GF-D8 (cell line): Measurements from ENCODE around the gene PLA2G4B.
"Not testable (repeated sequence)": the region's sequence is repeated elsewhere in the genome, so short reads cannot be mapped to it uniquely, and the experiment has no call there.

ENCODE experiments used
- DNase-seq: peaks from one replicate; lab custom pipeline; 2025; lab: John Stamatoyannopoulos, UW

PLA2G4B gene

GRCh38 chr15:41825572-41826535 is 12.8 kb upstream of the PLA2G4B start:
- no peak for DNase-seq

DNA sequence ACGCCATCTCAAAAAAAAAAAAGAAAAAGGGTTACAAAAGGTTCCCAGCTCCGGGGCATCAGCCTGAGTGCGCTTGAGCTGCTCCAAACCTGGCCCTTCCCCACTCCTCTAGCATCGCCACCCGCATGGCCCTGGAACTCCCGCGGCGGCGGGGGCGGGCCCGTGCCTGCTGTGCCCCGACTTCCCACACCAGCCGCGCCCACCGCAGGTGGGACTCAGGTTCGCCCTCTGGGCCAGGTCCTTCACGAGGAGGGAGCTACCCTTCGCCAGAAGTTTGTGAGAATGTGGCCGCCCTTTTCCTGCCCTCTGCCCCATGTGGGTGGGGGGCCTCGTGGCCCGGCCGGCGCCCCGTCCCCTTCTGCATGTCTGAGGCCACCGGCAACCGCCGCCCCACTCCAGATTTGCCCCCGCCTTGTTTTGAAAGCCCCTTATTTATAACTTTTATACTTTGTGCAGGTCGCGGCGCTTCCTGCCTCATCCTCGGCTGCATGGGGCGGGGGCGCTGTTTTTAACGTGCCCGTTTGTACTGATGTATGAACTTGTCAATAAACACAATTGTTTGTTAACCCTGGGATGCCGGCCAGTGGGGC is 11.3 kb upstream of the PLA2G4B start:
- DNase-seq = no peak

DNA sequence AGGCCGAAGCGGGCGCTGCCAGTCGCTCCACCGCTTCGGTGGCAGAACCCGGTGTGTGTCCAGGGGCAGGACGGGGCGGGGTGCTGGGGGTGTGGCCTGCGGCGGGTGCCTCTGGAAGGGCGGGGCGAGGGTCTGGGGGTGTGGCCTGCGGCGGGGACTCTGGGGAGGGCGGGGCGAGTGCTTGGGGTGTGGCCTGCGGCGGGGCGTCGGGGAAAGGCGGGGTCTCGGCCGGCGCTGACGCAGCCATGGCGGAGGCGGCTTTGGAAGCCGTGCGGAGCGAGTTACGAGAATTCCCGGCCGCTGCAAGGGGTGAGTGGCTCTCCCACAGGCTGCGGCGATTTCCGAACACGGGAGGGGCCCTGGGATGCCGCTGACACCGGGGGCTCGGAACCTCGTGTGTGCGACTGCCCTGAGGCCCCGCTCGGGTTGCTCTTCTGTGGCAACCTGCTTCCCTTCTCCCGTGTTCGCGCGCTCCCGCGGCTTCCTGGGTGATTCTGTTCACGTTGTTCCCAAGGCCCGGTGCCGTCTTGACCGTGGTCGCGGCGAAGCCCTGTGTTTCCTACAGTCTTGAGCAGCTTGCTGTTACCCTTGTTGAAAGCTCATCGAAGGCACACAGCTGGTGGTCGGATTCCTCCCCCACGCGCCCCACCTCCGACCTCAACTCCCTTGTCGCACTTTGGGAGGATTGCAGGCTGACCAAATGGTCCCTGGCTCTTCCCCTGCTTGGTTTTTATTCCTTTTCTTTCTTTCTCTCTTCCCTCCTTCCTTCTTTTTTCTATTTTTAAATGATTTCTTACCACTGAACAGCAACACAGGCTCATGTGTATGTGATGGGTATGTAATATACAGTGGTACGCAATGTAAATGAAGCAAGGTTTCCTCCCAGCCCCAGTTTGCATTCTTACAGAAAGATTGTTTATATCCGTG is 10.5 kb upstream of the PLA2G4B start, which contains the start of gene JMJD7:
TSS of gene JMJD7 (plus strand) at position 213 of the 927 bp plus-strand sequence. CDS start at position 246, 33 bp downstream.
- peak; percentile 5 for DNase-seq

DNA sequence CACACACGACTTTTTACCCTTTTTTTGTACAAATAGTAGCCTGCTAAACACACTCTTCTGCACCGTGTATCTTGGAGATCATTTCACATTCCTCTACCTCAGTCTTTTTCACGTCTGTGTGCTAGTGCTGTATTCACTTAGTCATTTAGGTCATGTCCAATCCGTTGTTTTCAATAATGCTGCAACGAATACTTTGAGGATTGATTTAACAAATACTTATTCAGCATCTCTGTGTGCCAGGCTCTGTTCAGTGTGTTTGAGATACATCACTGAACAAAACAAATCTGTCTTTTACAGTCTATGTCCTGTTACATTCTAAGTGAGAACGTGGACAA is 9.9 kb upstream of the PLA2G4B start:
- no peak for DNase-seq

GRCh38 chr15:41829959-41830646 is 8.5 kb upstream of the PLA2G4B start:
- DNase-seq = no peak

DNA sequence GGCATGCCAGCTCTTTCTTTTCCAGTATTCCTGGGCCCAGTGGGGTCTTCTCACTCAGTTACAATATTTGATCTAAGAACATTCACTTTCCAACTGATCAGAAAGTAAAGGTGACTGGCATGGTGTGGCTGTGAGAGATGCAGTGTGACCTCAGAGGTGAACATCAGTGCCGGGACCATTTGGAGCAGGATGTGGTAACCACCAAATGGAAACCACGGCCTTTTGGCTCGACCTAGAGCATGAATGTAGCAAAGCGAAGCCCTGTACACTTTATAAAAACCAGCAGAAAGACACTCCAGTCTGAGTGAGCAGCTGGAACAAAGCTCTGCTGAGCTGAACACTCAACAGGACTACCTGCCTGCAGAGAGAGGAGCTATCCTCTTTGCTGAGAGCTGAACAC is 7.4 kb upstream of the PLA2G4B start:
- not testable (repeated sequence) for DNase-seq

DNA sequence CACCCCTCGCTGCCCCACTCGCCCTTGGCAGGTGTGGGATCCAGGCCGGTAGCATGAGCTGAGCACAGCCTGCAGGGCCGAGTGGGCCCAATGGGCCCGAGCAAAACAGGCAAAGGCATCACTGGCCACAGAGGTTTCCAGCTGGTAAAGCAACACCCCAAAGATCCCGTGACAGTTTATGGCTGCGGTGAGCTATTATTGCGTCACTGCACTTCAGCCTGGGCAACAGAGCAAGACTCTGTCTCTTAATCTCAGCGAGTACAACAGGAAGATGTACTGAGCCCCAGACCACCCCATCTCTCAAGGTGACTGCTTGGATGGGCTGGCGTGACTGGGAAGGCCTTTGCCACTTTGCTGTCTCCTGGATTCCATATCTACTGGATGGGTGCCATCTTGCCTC is 6.4 kb upstream of the PLA2G4B start:
- DNase-seq = no peak

DNA sequence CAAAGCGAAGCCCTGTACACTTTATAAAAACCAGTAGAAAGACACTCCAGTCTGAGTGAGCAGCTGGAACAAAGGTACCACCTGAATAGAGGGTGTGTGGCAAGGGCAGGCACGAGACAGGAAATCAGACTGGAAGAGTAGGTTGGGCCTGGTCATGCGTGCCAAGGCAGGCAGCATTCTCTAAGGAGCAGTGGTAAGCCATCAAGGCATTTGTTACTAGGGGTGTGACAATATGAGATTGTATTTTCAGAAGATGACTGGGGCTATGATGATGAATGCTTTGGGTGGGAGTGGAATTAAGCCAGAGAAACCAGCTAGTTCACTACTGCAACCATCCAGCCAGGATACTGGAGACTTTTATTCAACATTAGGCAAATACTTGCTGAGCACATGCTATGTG is 5.8 kb upstream of the PLA2G4B start:
- DNase-seq = no peak

- DNase-seq = no peak
Measured at GRCh38 chr15:41834096-41834495, 4.6 kb upstream of the PLA2G4B start.

- no peak for DNase-seq
Measured at GRCh38 chr15:41836073-41836472, 2.6 kb upstream of the PLA2G4B start.

DNA sequence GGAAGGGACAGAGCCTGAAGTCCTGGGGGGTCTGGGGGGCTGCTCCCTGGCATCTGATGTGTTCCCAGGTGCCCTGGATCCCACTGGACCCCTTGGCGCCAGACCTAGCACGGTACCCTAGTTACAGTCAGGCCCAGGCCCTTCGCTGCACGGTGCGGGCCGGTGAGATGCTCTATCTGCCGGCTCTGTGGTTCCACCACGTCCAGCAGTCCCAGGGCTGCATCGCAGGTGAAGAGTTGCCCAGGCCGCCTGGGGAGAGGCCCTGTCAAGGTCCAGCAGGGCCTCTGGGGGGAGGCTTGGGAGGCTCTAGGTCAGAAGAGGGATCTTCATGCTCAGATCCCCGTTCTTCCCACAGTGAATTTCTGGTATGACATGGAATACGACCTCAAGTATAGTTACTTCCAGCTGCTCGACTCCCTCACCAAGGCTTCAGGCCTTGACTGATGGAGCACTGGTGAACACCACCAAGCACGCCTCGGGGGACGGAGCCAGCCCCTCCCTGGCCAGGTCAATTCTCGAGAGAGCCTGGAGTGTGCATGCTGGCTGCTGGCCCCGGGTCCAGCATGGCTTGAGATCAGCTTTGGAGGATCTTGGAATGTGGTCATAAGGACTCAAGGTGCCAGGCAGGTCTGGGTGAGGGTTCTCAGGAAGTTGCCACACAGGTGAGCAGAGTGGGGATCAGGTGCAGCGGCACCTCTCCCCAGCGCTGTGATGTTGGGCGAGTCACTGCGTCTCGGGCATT is 1.8 kb upstream of the PLA2G4B start:
- DNase-seq = no peak

DNA sequence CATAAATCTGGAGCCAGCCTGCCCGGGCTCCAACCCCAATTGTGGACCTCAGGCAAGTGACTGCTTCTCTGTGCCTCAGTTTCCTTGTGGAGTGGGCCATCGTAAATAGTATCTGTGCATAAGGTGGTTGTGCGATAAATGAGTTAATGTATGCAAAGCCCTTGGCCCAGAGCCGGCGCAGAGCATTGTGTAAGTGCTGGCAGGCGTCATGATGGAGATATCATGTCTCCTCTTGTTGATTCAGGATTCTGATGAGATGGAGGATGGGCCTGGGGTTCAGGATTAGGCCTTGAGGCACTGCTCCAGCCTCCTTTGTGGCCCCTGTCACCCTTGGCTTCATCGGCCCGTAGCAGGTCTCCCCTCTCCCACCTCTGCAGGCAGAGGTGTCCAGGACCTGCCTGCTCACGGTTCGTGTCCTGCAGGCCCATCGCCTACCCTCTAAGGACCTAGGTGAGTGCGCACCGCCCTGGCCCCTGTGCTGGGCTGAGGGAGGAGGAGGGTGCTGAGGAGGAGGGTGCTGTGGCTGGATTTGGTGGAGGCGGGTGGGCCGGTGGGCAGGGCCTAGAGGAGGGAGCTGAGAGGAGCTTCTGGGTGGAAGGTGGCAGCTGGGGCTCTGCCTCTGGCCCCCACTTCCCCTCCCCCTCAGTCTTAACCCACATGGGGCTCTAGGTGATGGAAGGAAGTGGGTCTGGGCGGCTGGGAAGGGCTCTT is 1.3 kb downstream of the PLA2G4B start:
- no peak for DNase-seq

GRCh38 chr15:41840673-41841072 is 2.0 kb downstream of the PLA2G4B start:
- no peak for DNase-seq

- DNase-seq = no peak
Measured at GRCh38 chr15:41841131-41841530, 2.5 kb downstream of the PLA2G4B start.

DNA sequence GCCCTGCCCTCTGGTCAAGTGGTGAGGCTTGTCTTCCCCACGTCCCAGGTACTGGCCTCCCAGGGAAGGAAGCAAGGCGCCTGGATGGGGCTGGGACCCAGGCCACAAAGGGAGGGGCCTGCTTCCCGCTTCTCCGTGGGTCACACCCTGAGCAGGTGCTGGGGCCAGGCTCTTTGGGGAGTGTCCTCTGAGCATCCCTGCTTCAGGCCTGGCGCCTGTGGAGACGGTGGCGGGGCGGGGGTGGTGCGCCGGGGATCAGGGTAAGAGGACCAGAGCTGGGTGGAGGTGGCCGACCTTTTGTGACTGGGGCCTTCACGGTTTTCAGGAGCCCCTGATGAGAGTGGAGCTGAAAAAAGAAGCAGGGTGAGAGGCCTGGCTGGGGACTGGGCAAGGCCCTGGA is 3.6 kb downstream of the PLA2G4B start:
- no peak for DNase-seq

- DNase-seq = no peak
Measured at GRCh38 chr15:41843571-41843970, 4.9 kb downstream of the PLA2G4B start.

DNA sequence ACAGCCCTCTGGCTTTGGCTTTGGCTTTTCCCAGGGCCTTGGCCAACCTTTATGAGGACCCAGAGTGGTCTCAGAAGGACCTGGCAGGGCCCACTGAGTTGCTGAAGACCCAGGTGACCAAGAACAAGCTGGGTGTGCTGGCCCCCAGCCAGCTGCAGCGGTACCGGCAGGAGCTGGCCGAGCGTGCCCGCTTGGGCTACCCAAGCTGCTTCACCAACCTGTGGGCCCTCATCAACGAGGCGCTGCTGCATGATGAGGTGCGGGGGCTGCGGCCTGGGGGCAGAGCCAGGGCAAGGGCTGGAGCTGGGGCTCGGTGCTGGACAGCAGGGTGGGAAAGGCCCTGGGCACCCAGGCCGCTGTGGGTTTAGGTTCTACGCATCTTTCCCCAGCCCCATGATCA is 6.2 kb downstream of the PLA2G4B start:
- DNase-seq = no peak

GRCh38 chr15:41847206-41847605 is 8.6 kb downstream of the PLA2G4B start:
- DNase-seq = no peak

- no peak for DNase-seq
Measured at GRCh38 chr15:41847981-41848380, 9.3 kb downstream of the PLA2G4B start.

DNA sequence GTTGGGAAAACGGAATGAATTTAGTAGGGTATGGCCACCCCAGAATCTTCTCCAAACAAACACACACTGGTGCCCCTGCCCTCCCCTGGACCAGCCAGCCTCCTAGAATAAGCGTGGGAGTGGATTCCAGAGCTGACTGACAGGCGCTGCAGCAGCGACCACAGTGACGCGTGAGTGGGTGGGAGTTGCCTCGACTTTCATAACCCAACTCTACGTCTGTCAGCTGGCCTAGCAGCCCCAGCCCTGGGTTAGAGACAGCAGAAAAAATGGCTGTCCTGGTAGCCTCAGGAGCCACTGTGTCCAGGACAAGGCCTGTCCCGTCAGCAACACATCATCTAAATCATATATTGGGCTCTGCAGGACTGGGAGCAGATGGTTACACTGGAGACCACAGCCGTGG is 10.0 kb downstream of the PLA2G4B start:
- DNase-seq = no peak
